GM18861 (cell line): ENCODE measurements around the gene DNM3.
"Not testable (repeated sequence)": the region's sequence is repeated elsewhere in the genome, so short reads cannot be mapped to it uniquely, and the experiment has no call there.

ENCODE experiments used
- ATAC-seq: cut with Tn5 transposase; IDR thresholded peaks from one replicate; pipeline ENCODE4 v1.9.1; 2021; ENCODE audit not compliant: unreplicated experiment

DNM3 gene

DNA sequence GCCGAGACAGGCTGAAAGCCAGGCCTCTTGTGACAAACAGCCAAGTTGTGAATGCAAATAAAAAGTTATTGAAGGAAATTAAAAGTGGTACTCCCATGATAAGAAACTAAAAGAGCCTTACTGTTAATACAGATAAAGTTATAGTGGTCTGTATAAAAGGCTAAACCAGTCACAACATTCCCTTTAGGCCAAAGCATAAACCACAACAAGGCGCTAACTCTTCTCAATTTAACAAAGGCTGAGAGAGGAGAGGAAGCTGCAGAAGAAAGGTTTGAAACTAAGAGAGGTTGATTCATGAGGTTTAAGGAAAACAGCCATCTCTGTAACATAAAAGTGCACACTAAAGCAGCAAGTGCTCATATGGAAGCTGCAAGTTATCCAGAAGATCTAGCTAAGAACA is 589.9 kb downstream of the DNM3 start:
- ATAC-seq = no peak

DNA sequence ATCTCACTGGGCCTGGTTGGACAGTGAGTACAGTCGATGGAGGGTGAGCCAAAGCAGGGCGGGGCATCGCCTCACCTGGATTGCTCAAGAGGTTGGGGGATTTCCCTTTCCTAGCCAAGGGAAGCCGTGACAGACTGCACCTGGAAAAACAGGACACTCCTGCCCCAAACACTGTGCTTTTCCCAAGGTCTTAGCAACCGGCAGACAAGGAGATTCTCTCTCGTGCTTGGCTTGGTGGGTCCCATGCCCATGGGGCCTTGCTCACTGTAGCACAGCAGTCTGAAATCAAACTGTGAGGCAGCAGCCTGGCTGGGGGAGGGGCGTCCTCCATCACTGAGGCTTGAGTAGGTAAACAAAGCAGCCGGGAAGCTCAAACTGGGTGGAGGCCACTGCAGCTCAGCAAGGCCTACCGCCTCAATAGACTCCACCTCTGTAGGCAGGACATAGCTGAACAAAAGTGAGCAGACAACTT is 590.5 kb downstream of the DNM3 start:
- no peak for ATAC-seq

DNA sequence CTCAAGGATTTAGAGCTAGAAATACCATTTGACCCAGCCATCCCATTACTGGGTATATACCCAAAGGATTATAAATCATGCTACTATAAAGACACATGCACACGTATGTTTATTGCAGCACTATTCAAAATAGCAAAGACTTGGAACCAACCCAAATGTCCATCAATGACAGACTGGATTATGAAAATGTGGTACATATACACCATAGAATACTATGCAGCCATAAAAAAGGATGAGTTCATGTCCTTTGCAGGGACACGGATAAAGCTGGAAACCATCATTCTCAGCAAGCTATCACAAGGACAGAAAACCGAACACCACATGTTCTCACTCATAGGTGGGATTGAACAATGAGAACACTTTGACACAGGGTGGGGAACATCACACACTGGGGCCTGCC is 595.9 kb downstream of the DNM3 start:
- ATAC-seq = not testable (repeated sequence)

DNA sequence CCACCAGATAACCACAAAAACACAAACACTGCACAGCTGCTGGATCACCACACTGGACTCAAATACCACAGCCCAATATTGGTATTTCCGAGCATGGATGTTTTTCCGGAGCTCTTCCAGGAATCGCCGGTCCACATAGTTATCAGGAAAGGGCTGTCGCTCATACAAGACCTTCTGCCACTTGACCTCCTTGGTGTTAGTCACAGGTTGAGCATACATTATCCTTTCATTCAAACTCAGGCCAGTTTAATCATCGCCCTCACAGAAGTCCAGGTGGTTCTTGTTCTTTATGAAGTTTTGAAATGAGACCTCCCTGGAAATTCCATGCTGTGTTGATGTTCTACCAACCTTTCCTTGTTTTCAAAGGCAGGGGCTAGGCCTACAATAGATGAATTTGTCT is 601.1 kb downstream of the DNM3 start:
- ATAC-seq = no peak

DNA sequence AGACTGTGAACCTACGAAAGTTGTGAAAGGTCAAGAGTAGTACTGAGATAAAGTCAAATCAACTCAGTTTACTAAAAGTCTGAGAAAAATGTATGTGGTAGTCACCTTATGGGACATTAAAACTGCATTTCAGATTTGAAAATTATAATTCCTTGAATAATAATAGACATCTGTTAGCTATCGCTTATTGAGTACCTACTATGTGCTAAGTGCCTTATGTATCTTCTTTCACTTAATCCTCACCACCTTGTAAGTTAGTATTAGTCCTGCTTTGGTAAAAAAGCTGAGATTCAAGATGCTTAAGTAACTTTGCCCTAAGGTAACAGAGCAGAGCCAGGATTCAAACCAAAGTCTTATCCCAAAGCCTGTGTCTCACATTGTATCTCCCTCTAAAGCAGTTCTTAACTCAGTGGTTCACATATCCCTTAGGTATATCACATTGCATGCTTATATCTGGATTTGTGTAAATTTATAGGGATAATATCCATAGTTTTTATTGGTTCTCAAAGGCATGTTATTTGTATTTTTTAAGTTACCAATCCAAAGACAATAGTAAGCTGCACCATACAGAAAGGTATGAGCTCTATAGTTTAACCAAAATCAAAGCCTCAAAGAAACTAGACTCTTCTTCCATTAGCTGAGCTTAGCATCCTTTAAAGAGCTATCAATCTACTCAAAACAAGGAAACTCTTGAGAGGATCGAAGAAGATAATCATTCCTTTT is 601.7 kb downstream of the DNM3 start:
- ATAC-seq = no peak

DNA sequence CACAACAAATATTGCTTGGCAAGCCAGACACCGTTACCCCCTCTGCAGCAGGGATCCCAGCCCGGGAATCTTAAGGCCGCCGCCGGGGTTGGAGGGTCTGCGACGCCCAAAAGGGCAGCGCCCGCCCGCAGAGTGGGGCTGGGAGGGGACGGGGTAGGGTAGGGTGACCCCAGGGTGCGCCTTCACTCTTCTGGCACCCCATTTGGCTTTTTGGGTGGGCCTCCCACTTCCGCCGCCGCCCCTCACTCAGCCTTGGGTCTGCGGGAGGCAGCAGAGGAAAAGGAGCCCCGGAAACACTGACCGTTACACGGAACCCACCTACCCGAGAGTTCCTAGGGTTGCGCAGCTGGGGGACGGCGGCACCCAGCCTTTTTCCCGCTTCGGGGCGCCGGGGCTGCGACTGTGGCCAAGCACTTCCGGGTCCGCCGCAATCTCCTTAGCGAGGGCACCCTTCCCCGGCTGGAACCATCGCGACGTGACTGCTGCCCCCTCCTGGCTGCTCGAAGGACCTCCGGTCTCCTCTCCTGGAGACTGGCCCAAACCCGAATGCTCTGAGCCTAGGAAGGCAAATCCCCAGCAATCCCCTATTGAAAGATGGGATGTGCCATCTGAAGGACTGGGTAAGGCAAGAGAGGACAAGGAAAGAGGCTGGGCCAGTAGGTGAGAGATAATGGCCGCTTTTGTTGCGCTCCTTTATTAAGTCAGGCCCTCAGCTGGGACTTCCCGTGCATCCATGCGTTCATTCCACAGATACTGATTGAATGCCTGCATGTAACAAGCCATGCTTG is 602.6 kb downstream of the DNM3 start, which contains the start of gene PIGC:
Gene PIGC, minus strand, starts transcription at position 404 of the 788 bp plus-strand sequence. CDS start 1,447 bp downstream, outside the sequence.
- ATAC-seq = peak; percentile 97

DNA sequence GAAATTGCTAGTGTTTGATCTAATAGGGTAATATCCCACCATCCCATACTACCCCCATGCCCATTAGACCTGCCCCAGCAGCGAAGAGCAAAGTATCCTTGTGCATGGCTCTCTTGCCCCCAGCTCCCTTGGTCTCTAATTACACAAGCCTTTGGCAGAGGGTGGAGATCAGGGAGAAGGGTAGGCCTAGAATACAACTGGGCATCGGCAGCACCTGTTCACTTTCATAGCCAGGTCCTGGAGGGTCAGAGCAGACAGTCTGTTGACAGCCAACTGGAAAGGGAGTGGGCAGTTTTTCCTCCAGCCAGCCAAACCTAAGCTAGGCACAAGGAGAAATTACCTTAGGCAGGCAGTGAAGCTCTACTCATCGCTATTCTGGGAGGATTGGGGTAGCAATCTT is 605.2 kb downstream of the DNM3 start:
- ATAC-seq = no peak

DNA sequence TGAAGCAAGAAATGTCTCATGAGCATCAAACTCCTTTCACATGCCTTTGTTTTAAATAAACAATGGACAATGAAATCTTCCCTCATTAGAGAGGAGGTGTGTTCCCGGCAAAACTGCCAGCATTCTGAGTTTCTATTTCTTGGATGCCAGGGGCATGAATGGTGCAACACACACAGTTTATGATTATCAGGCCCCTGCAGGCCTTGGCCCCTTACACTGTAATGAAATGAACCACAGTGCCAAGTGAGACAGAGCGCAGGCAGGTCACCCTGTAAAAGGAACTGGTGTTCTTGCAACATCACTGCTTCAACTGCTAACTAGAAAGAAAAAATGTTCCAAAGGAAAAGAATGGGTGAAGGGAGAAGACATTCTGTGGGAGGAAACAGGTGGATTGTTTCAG is 606.3 kb downstream of the DNM3 start:
- no peak for ATAC-seq

DNA sequence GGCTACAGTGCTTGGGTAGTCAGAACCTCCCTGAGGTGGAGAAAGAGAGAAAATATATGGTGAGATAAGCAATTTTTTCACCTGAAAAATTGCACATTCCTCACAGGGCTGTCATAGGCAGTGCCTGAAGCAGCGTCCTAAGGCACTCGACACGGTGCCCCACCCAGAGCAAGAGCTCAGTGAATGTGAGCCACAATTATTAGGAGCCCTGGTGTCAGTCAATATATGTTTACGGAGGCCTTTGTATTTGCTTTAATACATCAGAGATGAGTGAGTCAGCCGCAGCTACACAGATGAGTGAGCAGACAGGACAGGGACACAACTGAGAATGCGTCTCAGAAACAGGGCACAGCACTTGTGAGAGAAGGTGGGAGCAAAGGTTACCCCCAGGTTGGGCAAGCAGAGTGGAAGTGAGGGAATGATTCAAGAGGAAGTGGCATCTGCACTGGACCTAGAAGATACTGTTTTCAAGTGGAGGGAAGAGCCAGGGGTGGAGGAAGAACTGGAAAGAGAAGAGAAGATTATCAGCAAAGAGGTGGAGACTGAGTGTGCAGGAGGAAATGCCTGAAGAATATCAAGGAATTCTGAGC is 607.8 kb downstream of the DNM3 start:
- no peak for ATAC-seq

DNA sequence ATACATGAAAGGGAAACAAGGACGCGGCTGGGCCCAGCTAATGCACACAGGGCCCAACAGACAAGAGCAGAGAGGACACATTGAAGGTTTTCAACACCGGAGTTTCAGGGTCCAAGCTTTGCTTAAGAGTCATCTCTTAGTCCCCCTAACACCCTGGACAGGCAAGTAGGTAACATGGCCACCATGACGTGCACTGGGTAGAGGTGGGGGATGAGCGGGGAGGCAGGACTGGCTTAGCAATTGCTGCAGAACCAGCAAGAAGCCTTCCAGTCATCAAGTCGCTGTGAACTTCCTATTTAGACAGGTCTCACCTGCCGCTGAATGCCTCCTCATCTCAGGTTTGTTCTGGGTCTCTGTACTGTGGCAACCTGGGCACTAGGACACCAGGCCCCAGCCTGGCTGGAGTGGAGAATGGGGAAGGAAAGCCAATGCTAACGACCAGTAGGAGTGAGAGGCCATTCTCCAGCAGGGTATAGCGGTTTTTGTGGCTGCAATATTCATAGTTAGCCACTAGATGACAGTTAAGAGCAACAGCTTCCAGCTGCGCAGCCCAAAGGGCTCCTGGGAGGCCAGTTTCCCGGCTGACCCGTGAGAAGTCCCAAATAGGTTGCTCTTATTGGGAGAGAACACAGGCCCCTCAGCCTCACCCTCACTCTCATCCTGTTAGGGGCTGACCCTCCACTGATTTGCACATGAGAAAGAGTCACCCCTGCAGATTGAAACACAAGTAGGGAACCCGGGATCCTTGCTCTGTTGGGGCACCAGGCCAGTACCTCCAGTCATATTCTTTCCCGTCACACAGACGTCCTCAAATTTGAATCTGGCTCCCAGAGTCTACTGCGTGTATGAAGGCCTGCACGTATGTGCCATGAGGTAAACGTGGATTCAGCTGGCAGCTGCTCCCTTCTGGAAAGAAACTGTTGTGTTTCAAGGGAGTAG is 608.6 kb downstream of the DNM3 start:
- ATAC-seq = peak; percentile 93

DNA sequence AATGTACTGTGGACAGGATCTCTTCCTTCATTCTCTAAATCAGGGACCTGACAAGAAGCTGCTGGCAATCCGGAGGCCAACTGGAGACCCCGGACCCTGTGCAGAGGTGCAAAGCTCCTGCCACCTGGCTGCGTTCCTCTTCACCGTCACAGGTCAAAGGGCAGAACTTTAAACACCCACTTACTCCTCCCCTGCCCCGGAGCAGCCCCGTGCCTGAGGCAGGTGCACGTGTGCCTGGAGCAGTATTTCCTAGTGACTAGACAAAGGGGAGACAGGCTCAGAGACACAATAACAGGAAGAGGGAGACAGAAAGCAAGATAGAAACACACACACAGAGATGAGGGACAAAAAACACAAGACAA is 609.2 kb downstream of the DNM3 start:
- ATAC-seq = no peak

DNA sequence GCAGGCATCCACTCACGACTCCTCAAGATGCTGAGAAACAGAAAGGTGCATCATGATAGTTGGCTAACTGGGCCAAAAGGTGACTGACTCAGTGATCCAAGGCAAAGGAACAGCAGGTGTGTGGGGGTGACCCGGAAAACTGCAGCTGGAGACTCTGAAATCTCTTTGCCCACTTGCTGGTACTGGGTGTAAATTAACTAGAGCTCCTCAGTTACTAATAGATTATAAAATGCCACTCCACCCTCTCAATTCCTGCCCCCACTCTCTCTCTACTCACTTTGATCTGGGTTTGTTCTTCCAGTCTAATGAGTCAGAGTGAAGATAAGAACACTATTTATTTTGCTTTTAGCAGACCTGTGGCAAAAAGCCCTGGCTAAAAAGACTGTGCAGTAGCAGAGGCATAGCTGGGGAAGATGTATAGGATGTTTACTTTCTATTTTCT is 609.7 kb downstream of the DNM3 start:
- ATAC-seq = no peak

DNA sequence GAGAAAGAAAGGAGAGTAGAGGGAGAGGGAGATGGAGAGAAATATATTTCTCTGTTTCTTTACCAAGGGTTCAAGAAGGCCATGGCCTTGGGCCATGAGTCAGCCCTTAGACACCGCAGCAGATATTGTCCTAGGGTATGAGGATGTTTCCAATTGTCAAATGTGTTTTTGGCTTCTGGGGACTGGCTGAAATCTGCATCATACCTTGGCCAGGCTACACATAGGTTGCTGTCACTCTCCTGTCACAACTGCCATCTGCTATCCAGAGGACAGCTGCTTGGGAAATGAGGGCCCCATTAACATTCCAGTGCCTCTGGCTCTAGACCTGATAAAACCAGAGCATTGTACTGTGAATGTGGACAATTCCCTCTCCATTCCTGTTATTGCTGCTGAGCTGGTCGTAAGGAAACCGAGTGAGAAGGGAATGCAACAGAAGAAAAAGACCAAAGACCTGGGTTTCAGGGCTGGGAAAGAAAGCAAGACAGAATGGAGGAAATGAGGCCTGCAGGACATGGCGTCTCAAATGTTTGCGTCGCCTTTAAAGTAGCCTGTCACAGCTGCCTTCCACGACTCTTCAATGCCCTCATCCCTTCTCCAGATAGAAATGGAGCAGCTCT is 611.3 kb downstream of the DNM3 start:
- no peak for ATAC-seq

DNA sequence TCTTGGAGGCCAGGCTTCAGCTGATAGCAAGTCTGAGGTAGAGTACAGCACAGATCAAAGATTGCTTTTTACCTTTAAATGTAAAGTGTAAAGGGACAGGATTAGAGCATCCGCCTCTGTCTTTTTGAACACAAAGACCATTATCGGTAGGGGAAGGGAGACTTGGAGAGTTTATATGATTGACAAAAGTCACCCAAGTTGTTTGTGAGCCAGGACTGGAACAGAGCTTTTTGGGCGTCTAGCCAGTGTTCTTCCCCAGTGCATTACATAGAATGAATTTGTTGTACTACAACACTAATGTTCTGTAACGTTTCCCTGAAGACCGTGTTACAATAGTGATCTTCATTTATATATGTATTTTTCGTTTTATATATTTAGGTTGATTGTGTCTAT is 611.9 kb downstream of the DNM3 start:
- no peak for ATAC-seq

DNA sequence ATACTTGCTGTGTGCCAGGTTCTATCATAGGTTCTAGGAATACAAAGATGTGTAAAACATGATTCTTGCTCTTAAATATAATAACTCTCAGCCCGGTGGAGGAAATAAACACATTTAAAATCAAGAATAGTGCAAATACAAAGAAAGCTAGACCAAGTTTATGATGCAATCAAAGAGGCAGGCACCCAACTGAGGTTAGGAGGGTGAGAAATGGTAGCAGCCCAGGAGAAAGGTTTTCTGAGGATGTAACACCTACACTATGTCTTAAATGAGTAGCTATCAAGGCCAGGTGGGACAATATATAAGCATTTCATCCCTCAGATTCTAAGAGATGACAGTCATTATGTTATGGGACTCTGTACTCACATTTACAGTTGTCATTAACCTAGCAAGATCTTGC is 612.3 kb downstream of the DNM3 start:
- no peak for ATAC-seq

DNA sequence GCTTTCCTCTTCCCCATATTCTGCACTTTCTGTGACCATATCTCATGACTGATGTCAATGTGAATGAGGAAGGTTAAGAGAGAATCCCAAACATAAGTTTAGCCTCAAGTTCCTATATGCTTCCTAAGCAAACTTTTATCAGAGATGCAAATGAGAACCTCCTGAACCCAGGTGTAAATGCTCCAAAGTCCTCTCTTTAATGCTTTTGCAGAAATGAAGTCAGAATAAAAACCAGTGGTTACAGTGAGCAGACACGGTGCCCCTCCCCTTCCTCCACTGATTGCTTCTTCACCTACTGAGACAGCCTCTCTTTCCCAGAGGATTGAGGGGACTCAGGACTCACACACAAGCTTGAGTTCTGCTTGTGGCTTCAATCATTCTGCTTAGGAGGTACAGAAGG is 614.2 kb downstream of the DNM3 start:
- ATAC-seq = no peak

DNA sequence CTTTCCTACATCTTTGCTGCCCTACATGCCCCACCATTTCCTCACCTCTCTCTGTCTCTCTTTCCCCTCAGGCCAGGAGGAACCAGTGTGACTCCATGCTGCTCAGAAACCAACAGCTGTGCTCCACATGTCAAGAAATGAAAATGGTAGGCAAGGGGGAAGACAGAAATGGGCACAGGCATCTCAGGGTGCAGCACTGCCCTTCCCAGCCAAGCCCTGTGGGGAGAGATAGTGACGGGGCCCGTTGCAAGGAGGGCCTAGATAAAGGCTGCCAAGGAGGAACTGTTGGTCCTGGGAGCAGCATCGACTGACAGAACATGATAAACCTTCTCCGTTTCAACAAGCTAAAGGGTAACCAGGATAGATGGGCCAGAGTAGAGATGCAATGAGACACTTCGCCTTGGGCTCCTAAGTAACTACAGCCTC is 615.1 kb downstream of the DNM3 start:
- ATAC-seq = no peak

DNA sequence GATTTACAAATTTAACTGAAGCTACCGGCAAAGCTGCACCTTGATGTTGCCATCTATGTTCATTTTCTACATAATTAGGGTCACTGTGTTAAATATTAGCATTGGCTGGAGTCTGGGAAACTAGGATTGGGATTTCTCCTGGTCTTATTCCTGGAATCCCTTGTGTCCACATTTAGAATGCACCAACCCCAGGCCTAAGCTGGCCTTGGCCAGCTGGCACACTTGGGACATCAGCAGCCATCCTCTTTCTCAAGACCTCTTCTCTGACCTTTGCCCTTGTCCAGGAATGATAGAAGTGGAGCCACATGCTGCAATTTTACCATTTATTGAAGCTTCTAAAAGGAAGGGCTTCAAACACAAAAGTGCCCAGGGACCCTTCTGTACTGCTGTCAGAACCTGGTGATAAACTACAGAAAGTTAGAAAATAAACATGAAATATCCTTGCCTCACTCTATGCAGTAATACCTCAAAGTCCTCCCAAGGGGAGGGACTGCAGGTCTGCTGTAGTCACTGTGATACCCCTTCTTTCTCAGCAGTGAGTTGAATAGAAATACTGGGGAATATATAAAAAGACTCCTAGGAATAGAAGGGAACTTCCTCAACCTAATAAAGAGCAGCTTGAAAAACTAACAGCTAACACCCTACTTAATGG is 616.3 kb downstream of the DNM3 start:
- ATAC-seq = no peak

DNA sequence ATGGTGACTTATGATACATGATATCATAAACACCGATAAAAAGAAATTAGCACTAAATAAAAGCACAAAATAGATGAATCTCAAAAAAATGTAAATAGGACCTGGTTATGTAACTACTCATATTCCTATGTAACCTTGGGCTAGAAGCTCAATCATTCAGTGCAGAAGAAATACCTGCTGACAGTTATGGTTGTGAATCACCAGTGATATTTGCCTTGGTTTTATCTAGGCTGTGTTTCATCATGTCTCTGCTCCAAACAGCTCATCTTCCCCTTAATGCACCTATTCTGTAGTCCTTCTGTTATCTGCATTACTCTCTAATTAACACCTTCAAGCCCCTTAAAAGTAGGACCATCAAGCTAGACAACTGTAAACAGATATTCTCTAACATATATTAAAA is 618.9 kb downstream of the DNM3 start:
- ATAC-seq = no peak

DNA sequence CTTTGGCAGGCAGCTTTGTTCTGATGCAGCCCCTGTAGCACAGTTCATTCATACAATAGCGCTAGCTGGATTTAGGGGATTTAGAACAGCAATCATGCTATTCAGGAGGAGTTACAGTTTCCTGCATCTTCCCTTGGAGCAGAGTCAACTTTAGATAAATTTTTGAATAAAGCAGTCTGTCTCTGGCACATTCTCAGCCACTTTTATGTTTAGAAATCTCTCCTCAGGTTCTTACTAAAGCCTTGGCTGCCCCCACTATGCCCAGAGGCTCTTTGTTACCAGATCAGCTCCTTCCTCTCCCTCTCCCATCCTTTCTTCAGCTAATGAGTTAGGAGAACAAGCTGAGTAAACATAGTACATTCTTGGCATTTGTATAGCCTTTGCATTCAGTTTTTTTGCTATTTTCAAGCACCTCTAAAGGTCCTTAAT is 619.6 kb downstream of the DNM3 start:
- no peak for ATAC-seq
